ENCODE results near the gene CNKSR2. TPM values are rescaled to one million over a fixed set of nuclear protein-coding genes. Genes with fewer than 3 reads are reported as not detected.

Gene CNKSR2
- total RNA-seq, 4 donors from 2014 or later: 1.2 to 5.0 (median 2.7) TPM; not detected in 1

- Histone ChIP-seq H3K27me3 (no peaks in the 10 kb centered on the region), H3K9me3 (no peaks in the 10 kb centered on the region), H3K27ac (no peak overlapping the region), H3K4me1 (no peaks in the 10 kb centered on the region), H3K36me3 (no peaks in the 10 kb centered on the region), H3K4me3 (no peak overlapping the region)
- DNase-seq: no peak
- no peak for TF ChIP-seq POLR2A (IDR thresholded peaks at IDR 0.05)
- TF ChIP-seq, protein P1, sequence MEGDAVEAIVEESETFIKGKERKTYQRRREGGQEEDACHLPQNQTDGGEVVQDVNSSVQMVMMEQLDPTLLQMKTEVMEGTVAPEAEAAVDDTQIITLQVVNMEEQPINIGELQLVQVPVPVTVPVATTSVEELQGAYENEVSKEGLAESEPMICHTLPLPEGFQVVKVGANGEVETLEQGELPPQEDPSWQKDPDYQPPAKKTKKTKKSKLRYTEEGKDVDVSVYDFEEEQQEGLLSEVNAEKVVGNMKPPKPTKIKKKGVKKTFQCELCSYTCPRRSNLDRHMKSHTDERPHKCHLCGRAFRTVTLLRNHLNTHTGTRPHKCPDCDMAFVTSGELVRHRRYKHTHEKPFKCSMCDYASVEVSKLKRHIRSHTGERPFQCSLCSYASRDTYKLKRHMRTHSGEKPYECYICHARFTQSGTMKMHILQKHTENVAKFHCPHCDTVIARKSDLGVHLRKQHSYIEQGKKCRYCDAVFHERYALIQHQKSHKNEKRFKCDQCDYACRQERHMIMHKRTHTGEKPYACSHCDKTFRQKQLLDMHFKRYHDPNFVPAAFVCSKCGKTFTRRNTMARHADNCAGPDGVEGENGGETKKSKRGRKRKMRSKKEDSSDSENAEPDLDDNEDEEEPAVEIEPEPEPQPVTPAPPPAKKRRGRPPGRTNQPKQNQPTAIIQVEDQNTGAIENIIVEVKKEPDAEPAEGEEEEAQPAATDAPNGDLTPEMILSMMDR (IDR thresholded peaks at IDR 0.05): no peak
Measured at GRCh38 chrX:21559417-21559816, 185.2 kb downstream of the CNKSR2 start.

DNA sequence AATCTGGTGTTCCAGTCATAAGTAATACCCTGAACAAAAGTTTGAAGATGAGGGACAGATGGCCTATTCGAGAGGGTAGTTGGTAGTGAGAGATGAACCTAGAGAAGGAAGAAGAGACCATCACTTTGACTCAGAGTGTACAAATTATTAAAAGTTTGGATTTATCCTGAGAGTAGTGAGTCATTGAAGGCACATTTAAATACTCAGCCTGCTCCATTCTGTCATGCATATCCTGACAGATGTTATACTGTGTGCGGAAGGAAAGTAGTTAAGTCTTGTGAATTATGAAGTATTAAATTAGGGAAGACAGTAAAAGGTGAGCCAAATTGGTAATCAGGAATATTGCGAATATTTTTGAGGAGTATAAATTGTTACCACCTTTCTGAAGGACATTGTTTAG lies 190.8 kb downstream of the CNKSR2 start:
- H3K36me3 ChIP-seq: no peaks in the 10 kb centered on the region
- H3K27ac ChIP-seq: no peak overlapping the region
- H3K9me3 ChIP-seq: no peaks in the 10 kb centered on the region
- TF ChIP-seq POLR2A (IDR thresholded peaks at IDR 0.05): no peak
- TF ChIP-seq, protein P1 (IDR thresholded peaks at IDR 0.05): no peak
- DNase-seq: no peak
- H3K27me3 ChIP-seq: no peaks in the 10 kb centered on the region
- H3K4me1 ChIP-seq: no peaks in the 10 kb centered on the region
- no peak overlapping the region for H3K4me3 ChIP-seq

- DNase-seq: no peak
- Histone ChIP-seq H3K27me3 (no peaks in the 10 kb centered on the region), H3K36me3 (no peaks in the 10 kb centered on the region), H3K4me1 (no peaks in the 10 kb centered on the region), H3K9me3 (no peaks in the 10 kb centered on the region), H3K4me3 (no peak overlapping the region), H3K27ac (no peak overlapping the region)
- TF ChIP-seq, protein P1 (IDR thresholded peaks at IDR 0.05): no peak
- TF ChIP-seq POLR2A (IDR thresholded peaks at IDR 0.05): no peak
Measured at GRCh38 chrX:21574793-21575192, 200.6 kb downstream of the CNKSR2 start.

DNA sequence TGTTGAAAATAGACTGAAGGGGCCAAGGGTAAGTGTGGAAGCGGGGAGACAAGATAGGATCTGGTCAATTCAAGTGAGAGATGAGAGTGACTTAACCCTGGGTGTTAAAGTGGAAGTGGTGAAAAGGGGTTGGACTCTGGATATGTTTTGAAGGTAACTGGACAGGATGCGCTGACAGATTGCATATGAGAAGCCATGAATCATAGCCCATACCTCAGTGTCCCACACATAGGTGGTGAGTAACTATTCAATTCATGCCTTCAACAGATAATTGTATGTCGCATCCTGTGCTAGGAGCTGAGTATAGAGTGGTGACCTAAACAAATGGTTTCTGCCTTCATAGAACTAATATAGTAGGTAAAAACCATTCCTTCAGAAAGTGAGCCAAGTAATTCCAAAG lies 207.3 kb downstream of the CNKSR2 start:
- Histone ChIP-seq H3K4me3 (no peak overlapping the region), H3K27ac (no peak overlapping the region), H3K4me1 (no peaks in the 10 kb centered on the region), H3K27me3 (no peaks in the 10 kb centered on the region), H3K36me3 (no peaks in the 10 kb centered on the region), H3K9me3 (no peaks in the 10 kb centered on the region)
- DNase-seq: no peak
- TF ChIP-seq, protein P1 (IDR thresholded peaks at IDR 0.05): no peak

DNA sequence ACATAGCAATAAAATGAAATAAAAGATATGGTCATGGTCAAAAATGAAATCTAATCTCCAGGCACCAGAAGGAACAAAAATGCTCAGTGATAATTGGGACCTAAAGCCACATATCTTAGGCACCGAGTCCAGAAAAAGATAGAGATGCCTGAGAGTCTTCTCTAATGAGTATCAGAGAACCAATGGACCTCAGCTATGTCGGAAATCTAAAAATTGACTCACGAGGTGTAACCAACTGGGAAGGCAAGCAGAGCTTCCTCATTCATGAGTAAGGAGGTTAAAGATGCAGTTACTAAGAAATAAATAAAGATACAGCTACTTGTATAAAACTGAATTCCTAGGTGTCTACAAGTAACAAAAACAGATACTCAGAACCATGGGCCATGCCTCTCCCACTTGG lies 211.8 kb downstream of the CNKSR2 start:
- H3K36me3 ChIP-seq: no peaks in the 10 kb centered on the region
- TF ChIP-seq, protein P1 (IDR thresholded peaks at IDR 0.05): no peak
- no peak for TF ChIP-seq POLR2A (IDR thresholded peaks at IDR 0.05)

More for the DNA sequence above, 211.8 kb downstream of the CNKSR2 start:
- Histone ChIP-seq H3K4me3 (no peak overlapping the region), H3K27ac (no peak overlapping the region), H3K27me3 (no peaks in the 10 kb centered on the region), H3K4me1 (no peaks in the 10 kb centered on the region), H3K9me3 (no peaks in the 10 kb centered on the region)
- DNase-seq: no peak

All from Peyer's patch (tissue), 4 donors.